GM23338 (cell line): ENCODE measurements around the gene DGKB. TPM values are rescaled to one million over a fixed set of nuclear protein-coding genes. Genes with fewer than 3 reads are reported as not detected.

Source experiments
- ATAC-seq: fragments of 200-7000 bp; cut with Tn5 transposase; 3 replicates; pipeline ENCODE4 v1.9.1; 2020
- DNase-seq: peaks from one replicate; pipeline ENCODE4 v3.0.0-alpha.2; 2015; ENCODE audit warnings: low spot score
- H2AFZ ChIP-seq: fragments of 200-600 bp; sonication (generic); 2 replicates; pipeline ENCODE4 v1.8.0; 2016; ENCODE audit warnings: antibody characterized with exemption, mild to moderate bottlenecking, moderate library complexity
- H3F3A ChIP-seq: fragments of 200-600 bp; sonication (generic); replicated peaks from 2 replicates; pipeline ENCODE4 v1.8.0; 2017; ENCODE audit warnings: antibody characterized with exemption, mixed run types, low read depth
- H3K27ac ChIP-seq: fragments of 200-600 bp; sonication (generic); 2 replicates; pipeline ENCODE4 v1.6.1; 2016; ENCODE audit warnings: low read depth
- H3K27me3 ChIP-seq: fragments of 200-600 bp; sonication (generic); 2 replicates; pipeline ENCODE4 v1.8.0; 2016; ENCODE audit warnings: mild to moderate bottlenecking, mixed run types, moderate library complexity; ENCODE audit not compliant: insufficient read depth
- H3K36me3 ChIP-seq: fragments of 200-600 bp; sonication (generic); 2 replicates; pipeline ENCODE4 v1.8.0; 2016; ENCODE audit warnings: mild to moderate bottlenecking; ENCODE audit not compliant: insufficient read depth
- H3K4me1 ChIP-seq: fragments of 200-600 bp; sonication (generic); 2 replicates; pipeline ENCODE4 v1.8.0; 2016; ENCODE audit warnings: mild to moderate bottlenecking, moderate library complexity; ENCODE audit not compliant: insufficient read depth
- H3K4me2 ChIP-seq: fragments of 200-600 bp; sonication (generic); 2 replicates; pipeline ENCODE4 v1.7.1; 2017; ENCODE audit warnings: mixed run types
- H3K4me3 ChIP-seq: fragments of 200-600 bp; sonication (generic); 2 replicates; pipeline ENCODE4 v1.6.1; 2016; ENCODE audit warnings: mixed run types
- H3K79me2 ChIP-seq: fragments of 200-600 bp; sonication (generic); replicated peaks from 2 replicates; pipeline ENCODE4 v1.8.0; 2017; ENCODE audit warnings: mild to moderate bottlenecking; ENCODE audit not compliant: insufficient read depth
- H3K9me2 ChIP-seq: fragments of 200-600 bp; sonication (generic); 2 replicates; pipeline ENCODE4 v1.8.0; 2017; ENCODE audit not compliant: insufficient read depth
- H4K20me1 ChIP-seq: fragments of 200-600 bp; sonication (generic); replicated peaks from 2 replicates; pipeline ENCODE4 v1.8.0; 2017; ENCODE audit warnings: mild to moderate bottlenecking; ENCODE audit not compliant: insufficient read depth
- H3K27ac Mint-ChIP-seq: 2 replicates; pipeline ENCODE4 v1.8.0; 2020; ENCODE audit warnings: inconsistent platforms, mild to moderate bottlenecking, moderate library complexity, mixed read lengths
- H3K27me3 Mint-ChIP-seq: 3 replicates; pipeline ENCODE4 v1.8.0; 2022; ENCODE audit warnings: low read depth, mild to moderate bottlenecking, moderate library complexity, mixed read lengths, inconsistent platforms; ENCODE audit not compliant: insufficient read depth, poor library complexity
- H3K36me3 Mint-ChIP-seq: 3 replicates; pipeline ENCODE4 v1.8.0; 2021; ENCODE audit warnings: low read depth, mild to moderate bottlenecking, inconsistent platforms, moderate library complexity, mixed read lengths
- H3K4me1 Mint-ChIP-seq: 3 replicates; pipeline ENCODE4 v1.8.0; 2020; ENCODE audit warnings: mild to moderate bottlenecking, inconsistent platforms, mixed read lengths
- H3K4me3 Mint-ChIP-seq: 3 replicates; pipeline ENCODE4 v1.8.0; 2021; ENCODE audit warnings: moderate library complexity, mild to moderate bottlenecking, inconsistent platforms, mixed read lengths
- H3K9me3 Mint-ChIP-seq: 3 replicates; pipeline ENCODE4 v1.8.0; 2020; ENCODE audit warnings: moderate library complexity, mild to moderate bottlenecking, inconsistent platforms, mixed read lengths
- CREB1 ChIP-seq: fragments of 250-450 bp; sonication (Bioruptor Pico); IDR thresholded peaks from 2 replicates; pipeline ENCODE4 v1.5.0; 2020; ENCODE audit warnings: low read depth, mild to moderate bottlenecking, moderate library complexity
- EZH2phosphoT487 ChIP-seq: fragments of 200-600 bp; sonication (generic); IDR thresholded peaks from one replicate; pipeline ENCODE4 v1.8.1; 2018; ENCODE audit warnings: antibody characterized with exemption; ENCODE audit not compliant: unreplicated experiment
- JUNB ChIP-seq: IDR thresholded peaks from one replicate; pipeline ENCODE4 v1.6.1; 2016; ENCODE audit warnings: antibody characterized with exemption; ENCODE audit not compliant: unreplicated experiment
- POLR2AphosphoS5 ChIP-seq: IDR thresholded peaks from 2 replicates; pipeline ENCODE4 v1.6.1; 2016; ENCODE audit warnings: antibody characterized with exemption, low read depth
- STAT1 ChIP-seq: IDR thresholded peaks from one replicate; pipeline ENCODE4 v1.6.1; 2016; ENCODE audit warnings: antibody characterized with exemption; ENCODE audit not compliant: unreplicated experiment
- ZNF114 ChIP-seq: fragments of 250-450 bp; sonication (Bioruptor Pico); IDR thresholded peaks from 2 replicates; pipeline ENCODE4 v1.5.0; 2020; ENCODE audit warnings: mild to moderate bottlenecking, moderate library complexity
- ZNF331 ChIP-seq: fragments of 250-450 bp; sonication (Bioruptor Pico); IDR thresholded peaks from 2 replicates; pipeline ENCODE4 v1.5.0; 2020; ENCODE audit warnings: low read depth, mild to moderate bottlenecking, moderate library complexity
- ZNF462 ChIP-seq: fragments of 250-450 bp; sonication (Bioruptor Pico); IDR thresholded peaks from 2 replicates; pipeline ENCODE4 v1.5.0; 2020; ENCODE audit warnings: mild to moderate bottlenecking, moderate library complexity
- polyA plus RNA-seq: library from polyadenylated mRNA; unstranded; fragments of >200 nt; fragmentation: Nextera tagmentation; extraction: Ambion mirVana; gene quantifications from 2 replicates; pipeline ENCODE4 v1.2.1, GENCODE V29; 2016
- total RNA-seq: library from RNA; depleted of rRNA; stranded (reverse); fragments of >200 nt; shearing (Covaris generic); gene quantifications from 2 replicates; pipeline ENCODE4 v1.2.3, GENCODE V29; 2014
- TF ChIP-seq, protein P1 (sequence below): IDR thresholded peaks from 2 replicates; pipeline ENCODE4 v1.6.1; 2016; ENCODE audit warnings: antibody characterized with exemption
- TF ChIP-seq, protein P2 (sequence below), 2 experiments: fragments of 200-600 bp in 1 of 2; sonication (generic) in 1 of 2; conservative IDR thresholded peaks; 2 replicates each; pipeline versions ENCODE4 v1.5.1 to v1.6.1; 2016 to 2017; ENCODE audit warnings: antibody characterized with exemption in 2 of 2, low read depth in 2 of 2, mild to moderate bottlenecking in 2 of 2, moderate library complexity in 1 of 2

DGKB gene
- total and polyA plus RNA-seq, 2 experiments from 2014 or later = 4.8 to 11.5 TPM

DNA sequence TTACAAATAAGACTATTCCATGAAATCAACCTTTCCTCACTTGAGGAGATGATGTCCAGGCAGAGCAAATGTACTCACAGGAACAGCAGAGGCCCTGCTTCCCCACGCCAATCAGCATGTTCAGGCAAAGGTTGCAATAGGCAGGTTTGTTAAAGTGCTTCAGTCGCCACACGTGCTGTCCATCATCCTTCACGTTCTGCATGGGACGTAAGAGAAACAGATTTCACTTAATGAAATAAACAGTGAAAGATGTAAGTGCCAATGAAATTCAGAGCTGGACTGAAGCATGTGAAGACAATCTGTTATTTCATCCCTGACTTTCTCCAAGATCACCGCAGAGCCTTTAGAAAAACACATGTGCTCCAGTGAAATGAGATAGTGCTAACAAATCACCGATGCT lies 217.4 kb downstream of the DGKB start:
- Histone ChIP-seq H3K9me2 (no peaks in the 10 kb centered on the region), H3F3A (no peaks in the 10 kb centered on the region), H3K4me2 (no peak overlapping the region), H3K27me3 (no peaks in the 10 kb centered on the region), H2AFZ (no peak overlapping the region), H3K4me1 (peaks cover 6% of the 10 kb centered on the region), H3K4me3 (no peak overlapping the region), H3K27ac (no peak overlapping the region), H3K79me2 (no peaks in the 10 kb centered on the region), H4K20me1 (no peaks in the 10 kb centered on the region), H3K36me3 (no peaks in the 10 kb centered on the region)
- H3K4me3 Mint-ChIP-seq = no peak overlapping the region
- no peaks in the 10 kb centered on the region for H3K9me3 Mint-ChIP-seq
- peaks cover 3% of the 10 kb centered on the region; the same call in 2 of the 3 replicates for H3K36me3 Mint-ChIP-seq
- no peaks in the 10 kb centered on the region for H3K27me3 Mint-ChIP-seq
- DNase-seq (no peak), ATAC-seq (no peak)
- no peak overlapping the region for H3K27ac Mint-ChIP-seq
- peaks cover 2% of the 10 kb centered on the region; the same call in 1 of the 3 replicates for H3K4me1 Mint-ChIP-seq
- no peak for TF ChIP-seq ZNF462 (CRISPR knock-in tag)
- TF ChIP-seq POLR2AphosphoS5 = no peak
- no peak for TF ChIP-seq ZNF114 (CRISPR knock-in tag)
- TF ChIP-seq CREB1 (CRISPR knock-in tag) = no peak

GRCh38 chr7:14682910-14683465 lies 219.6 kb downstream of the DGKB start:
- no peak overlapping the region for H3K4me3 Mint-ChIP-seq
- Histone ChIP-seq H2AFZ (no peak overlapping the region), H3K79me2 (no peaks in the 10 kb centered on the region), H3K36me3 (no peaks in the 10 kb centered on the region), H3F3A (no peaks in the 10 kb centered on the region), H3K4me2 (no peak overlapping the region), H3K4me1 (peaks cover 4% of the 10 kb centered on the region), H3K27me3 (no peaks in the 10 kb centered on the region), H4K20me1 (no peaks in the 10 kb centered on the region), H3K9me2 (no peaks in the 10 kb centered on the region), H3K4me3 (no peak overlapping the region), H3K27ac (no peak overlapping the region)
- DNase-seq (no peak), ATAC-seq (no peak)
- peaks cover 3% of the 10 kb centered on the region; the same call in 2 of the 3 replicates for H3K36me3 Mint-ChIP-seq
- H3K27ac Mint-ChIP-seq = no peak overlapping the region
- H3K4me1 Mint-ChIP-seq = peaks cover 2% of the 10 kb centered on the region; the same call in 1 of the 3 replicates
- no peaks in the 10 kb centered on the region for H3K27me3 Mint-ChIP-seq
- H3K9me3 Mint-ChIP-seq = no peaks in the 10 kb centered on the region
- TF ChIP-seq, protein P1, sequence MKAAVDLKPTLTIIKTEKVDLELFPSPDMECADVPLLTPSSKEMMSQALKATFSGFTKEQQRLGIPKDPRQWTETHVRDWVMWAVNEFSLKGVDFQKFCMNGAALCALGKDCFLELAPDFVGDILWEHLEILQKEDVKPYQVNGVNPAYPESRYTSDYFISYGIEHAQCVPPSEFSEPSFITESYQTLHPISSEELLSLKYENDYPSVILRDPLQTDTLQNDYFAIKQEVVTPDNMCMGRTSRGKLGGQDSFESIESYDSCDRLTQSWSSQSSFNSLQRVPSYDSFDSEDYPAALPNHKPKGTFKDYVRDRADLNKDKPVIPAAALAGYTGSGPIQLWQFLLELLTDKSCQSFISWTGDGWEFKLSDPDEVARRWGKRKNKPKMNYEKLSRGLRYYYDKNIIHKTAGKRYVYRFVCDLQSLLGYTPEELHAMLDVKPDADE = no peak
- TF ChIP-seq, protein P2, sequence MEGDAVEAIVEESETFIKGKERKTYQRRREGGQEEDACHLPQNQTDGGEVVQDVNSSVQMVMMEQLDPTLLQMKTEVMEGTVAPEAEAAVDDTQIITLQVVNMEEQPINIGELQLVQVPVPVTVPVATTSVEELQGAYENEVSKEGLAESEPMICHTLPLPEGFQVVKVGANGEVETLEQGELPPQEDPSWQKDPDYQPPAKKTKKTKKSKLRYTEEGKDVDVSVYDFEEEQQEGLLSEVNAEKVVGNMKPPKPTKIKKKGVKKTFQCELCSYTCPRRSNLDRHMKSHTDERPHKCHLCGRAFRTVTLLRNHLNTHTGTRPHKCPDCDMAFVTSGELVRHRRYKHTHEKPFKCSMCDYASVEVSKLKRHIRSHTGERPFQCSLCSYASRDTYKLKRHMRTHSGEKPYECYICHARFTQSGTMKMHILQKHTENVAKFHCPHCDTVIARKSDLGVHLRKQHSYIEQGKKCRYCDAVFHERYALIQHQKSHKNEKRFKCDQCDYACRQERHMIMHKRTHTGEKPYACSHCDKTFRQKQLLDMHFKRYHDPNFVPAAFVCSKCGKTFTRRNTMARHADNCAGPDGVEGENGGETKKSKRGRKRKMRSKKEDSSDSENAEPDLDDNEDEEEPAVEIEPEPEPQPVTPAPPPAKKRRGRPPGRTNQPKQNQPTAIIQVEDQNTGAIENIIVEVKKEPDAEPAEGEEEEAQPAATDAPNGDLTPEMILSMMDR (conservative IDR thresholded peaks at IDR 0.05; ENCODE audit: low read depth in 2 of 2) = no peak
- no peak for TF ChIP-seq ZNF331 (CRISPR knock-in tag)
- no peak for TF ChIP-seq STAT1
- TF ChIP-seq EZH2phosphoT487 = no peak
- no peak for TF ChIP-seq JUNB
- no peak for TF ChIP-seq CREB1 (CRISPR knock-in tag)
- TF ChIP-seq POLR2AphosphoS5 = no peak
- no peak for TF ChIP-seq ZNF114 (CRISPR knock-in tag)
